ENCODE data around the gene SUCLG2. TPM values are rescaled to one million over a fixed set of nuclear protein-coding genes. Genes with fewer than 3 reads are reported as not detected.

SUCLG2 gene
- total RNA-seq, 1 donor from 2014 or later = 36.3 TPM

- Mint-ChIP-seq H3K36me3 (ENCODE audit: low read depth) (peaks cover 63% of the 10 kb centered on the region), H3K27ac (no peak overlapping the region), H3K4me3 (ENCODE audit: low read depth) (no peak overlapping the region), H3K27me3 (ENCODE audit: low read depth) (no peaks in the 10 kb centered on the region), H3K4me1 (ENCODE audit: low read depth) (peaks cover 32% of the 10 kb centered on the region), H3K9me3 (no peaks in the 10 kb centered on the region)
- no peak for DNase-seq (ENCODE audit: low spot score)
- intact Hi-C loops (cut with micrococcal nuclease) = no loop called here
These were observed 7.0 kb downstream of the SUCLG2 start for GRCh38 chr3:67647390-67647878.

- intact Hi-C loops (cut with micrococcal nuclease) = no loop called here
- no peak overlapping the region for H3K27ac Mint-ChIP-seq
These were observed 7.7 kb downstream of the SUCLG2 start for GRCh38 chr3:67646586-67647234.

GRCh38 chr3:67644827-67645226 is 9.6 kb downstream of the SUCLG2 start:
- no peak for DNase-seq (ENCODE audit: low spot score)
- Mint-ChIP-seq H3K4me1 (ENCODE audit: low read depth) (peaks cover 23% of the 10 kb centered on the region), H3K9me3 (no peaks in the 10 kb centered on the region), H3K36me3 (ENCODE audit: low read depth) (peaks cover 52% of the 10 kb centered on the region), H3K27ac (no peak overlapping the region), H3K27me3 (ENCODE audit: low read depth) (no peaks in the 10 kb centered on the region), H3K4me3 (ENCODE audit: low read depth) (no peak overlapping the region)
- intact Hi-C loops (cut with micrococcal nuclease) = no loop called here

More at GRCh38 chr3:67646586-67647234, 7.7 kb downstream of the SUCLG2 start:
- DNase-seq (ENCODE audit: low spot score) = no peak
- H3K4me3 Mint-ChIP-seq (ENCODE audit: low read depth) = no peak overlapping the region
- no peaks in the 10 kb centered on the region for H3K9me3 Mint-ChIP-seq
- peaks cover 55% of the 10 kb centered on the region for H3K36me3 Mint-ChIP-seq (ENCODE audit: low read depth)
- H3K27me3 Mint-ChIP-seq (ENCODE audit: low read depth) = no peaks in the 10 kb centered on the region
- H3K4me1 Mint-ChIP-seq (ENCODE audit: low read depth) = peaks cover 27% of the 10 kb centered on the region

- Mint-ChIP-seq H3K4me3 (ENCODE audit: low read depth) (no peak overlapping the region), H3K27me3 (ENCODE audit: low read depth) (no peaks in the 10 kb centered on the region), H3K9me3 (no peaks in the 10 kb centered on the region), H3K4me1 (ENCODE audit: low read depth) (peaks cover 20% of the 10 kb centered on the region), H3K36me3 (ENCODE audit: low read depth) (peaks cover 44% of the 10 kb centered on the region), H3K27ac (no peak overlapping the region)
- DNase-seq (ENCODE audit: low spot score) = no peak
- intact Hi-C loops (cut with micrococcal nuclease) = no loop called here
These were observed 11.7 kb downstream of the SUCLG2 start for GRCh38 chr3:67642734-67643133.

- no peak for DNase-seq (ENCODE audit: low spot score)
- no peaks in the 10 kb centered on the region for H3K27me3 Mint-ChIP-seq (ENCODE audit: low read depth)
- H3K4me1 Mint-ChIP-seq (ENCODE audit: low read depth) = peaks cover 20% of the 10 kb centered on the region
- intact Hi-C loops (cut with micrococcal nuclease) = no loop called here
- H3K4me3 Mint-ChIP-seq (ENCODE audit: low read depth) = no peak overlapping the region
- H3K27ac Mint-ChIP-seq = no peak overlapping the region
- peaks cover 44% of the 10 kb centered on the region for H3K36me3 Mint-ChIP-seq (ENCODE audit: low read depth)
- no peaks in the 10 kb centered on the region for H3K9me3 Mint-ChIP-seq
These were observed 12.2 kb downstream of the SUCLG2 start for GRCh38 chr3:67642190-67642589.

- no peak overlapping the region for H3K27ac Mint-ChIP-seq
- DNase-seq (ENCODE audit: low spot score) = no peak
- H3K9me3 Mint-ChIP-seq = no peaks in the 10 kb centered on the region
- H3K4me3 Mint-ChIP-seq (ENCODE audit: low read depth) = no peak overlapping the region
- no peaks in the 10 kb centered on the region for H3K27me3 Mint-ChIP-seq (ENCODE audit: low read depth)
- peaks cover 20% of the 10 kb centered on the region for H3K4me1 Mint-ChIP-seq (ENCODE audit: low read depth)
- intact Hi-C loops (cut with micrococcal nuclease) = no loop called here
- H3K36me3 Mint-ChIP-seq (ENCODE audit: low read depth) = peaks cover 41% of the 10 kb centered on the region
These were observed 13.0 kb downstream of the SUCLG2 start for GRCh38 chr3:67641451-67641850.

- DNase-seq (ENCODE audit: low spot score) = no peak
- H3K9me3 Mint-ChIP-seq = no peaks in the 10 kb centered on the region
- peaks cover 44% of the 10 kb centered on the region for H3K36me3 Mint-ChIP-seq (ENCODE audit: low read depth)
- no peak overlapping the region for H3K4me3 Mint-ChIP-seq (ENCODE audit: low read depth)
- H3K4me1 Mint-ChIP-seq (ENCODE audit: low read depth) = peaks cover 29% of the 10 kb centered on the region
- intact Hi-C loops (cut with micrococcal nuclease) = no loop called here
- no peaks in the 10 kb centered on the region for H3K27me3 Mint-ChIP-seq (ENCODE audit: low read depth)
- H3K27ac Mint-ChIP-seq = no peak overlapping the region
These were observed 14.3 kb downstream of the SUCLG2 start for GRCh38 chr3:67640023-67640660.

- Mint-ChIP-seq H3K4me1 (ENCODE audit: low read depth) (peaks cover 35% of the 10 kb centered on the region), H3K27me3 (ENCODE audit: low read depth) (no peaks in the 10 kb centered on the region), H3K9me3 (no peaks in the 10 kb centered on the region), H3K36me3 (ENCODE audit: low read depth) (peaks cover 36% of the 10 kb centered on the region), H3K27ac (no peak overlapping the region), H3K4me3 (ENCODE audit: low read depth) (no peak overlapping the region)
- intact Hi-C loops (cut with micrococcal nuclease) = no loop called here
- DNase-seq (ENCODE audit: low spot score) = no peak
These were observed 17.0 kb downstream of the SUCLG2 start for GRCh38 chr3:67637255-67637900.

- no peak for DNase-seq (ENCODE audit: low spot score)
- H3K27ac Mint-ChIP-seq = no peak overlapping the region
- H3K9me3 Mint-ChIP-seq = no peaks in the 10 kb centered on the region
- no peaks in the 10 kb centered on the region for H3K27me3 Mint-ChIP-seq (ENCODE audit: low read depth)
- H3K36me3 Mint-ChIP-seq (ENCODE audit: low read depth) = peaks cover 41% of the 10 kb centered on the region
- intact Hi-C loops (cut with micrococcal nuclease) = loop anchor here (1.0 kb wide), 1 partner anchor 18 kb away; the partner anchor contains the start of gene SUCLG2
- no peak overlapping the region for H3K4me3 Mint-ChIP-seq (ENCODE audit: low read depth)
- H3K4me1 Mint-ChIP-seq (ENCODE audit: low read depth) = peaks cover 27% of the 10 kb centered on the region
These were observed 18.6 kb downstream of the SUCLG2 start for GRCh38 chr3:67635806-67636205.

GRCh38 chr3:67635257-67635656 is 19.2 kb downstream of the SUCLG2 start:
- H3K27ac Mint-ChIP-seq = peak overlapping the region; percentile 51
- no peaks in the 10 kb centered on the region for H3K27me3 Mint-ChIP-seq (ENCODE audit: low read depth)
- no peak overlapping the region for H3K4me3 Mint-ChIP-seq (ENCODE audit: low read depth)
- peaks cover 23% of the 10 kb centered on the region for H3K4me1 Mint-ChIP-seq (ENCODE audit: low read depth)
- H3K36me3 Mint-ChIP-seq (ENCODE audit: low read depth) = peaks cover 44% of the 10 kb centered on the region
- DNase-seq (ENCODE audit: low spot score) = no peak
- intact Hi-C loops (cut with micrococcal nuclease) = loop anchor here (1.0 kb wide), 1 partner anchor 19 kb away; the partner anchor contains the start of gene SUCLG2
- H3K9me3 Mint-ChIP-seq = no peaks in the 10 kb centered on the region

- intact Hi-C loops (cut with micrococcal nuclease) = no loop called here
- peaks cover 42% of the 10 kb centered on the region for H3K36me3 Mint-ChIP-seq (ENCODE audit: low read depth)
- no peak overlapping the region for H3K27ac Mint-ChIP-seq
- H3K4me1 Mint-ChIP-seq (ENCODE audit: low read depth) = peaks cover 16% of the 10 kb centered on the region
- no peak overlapping the region for H3K4me3 Mint-ChIP-seq (ENCODE audit: low read depth)
- H3K27me3 Mint-ChIP-seq (ENCODE audit: low read depth) = no peaks in the 10 kb centered on the region
- DNase-seq (ENCODE audit: low spot score) = no peak
- no peaks in the 10 kb centered on the region for H3K9me3 Mint-ChIP-seq
These were observed 23.6 kb downstream of the SUCLG2 start for GRCh38 chr3:67630666-67631362.

- Mint-ChIP-seq H3K27me3 (ENCODE audit: low read depth) (no peaks in the 10 kb centered on the region), H3K9me3 (no peaks in the 10 kb centered on the region), H3K27ac (no peak overlapping the region), H3K36me3 (ENCODE audit: low read depth) (peaks cover 54% of the 10 kb centered on the region), H3K4me3 (ENCODE audit: low read depth) (no peak overlapping the region), H3K4me1 (ENCODE audit: low read depth) (peaks cover 19% of the 10 kb centered on the region)
- DNase-seq (ENCODE audit: low spot score) = no peak
- intact Hi-C loops (cut with micrococcal nuclease) = no loop called here
These were observed 29.7 kb downstream of the SUCLG2 start for GRCh38 chr3:67624687-67625086.

Data from activated T-helper 2 cell treated with anti-CD3 and anti-CD28 coated beads, Interferon-gamma antibody, Interleukin-2, Interleukin-4, amounts not matched to agents 10 μg/mL and 5 μg/mL and 100 μg/mL, durations not matched to agents 14 hours and 24 hours and 36 hours (primary cell).